NCI-H1105 treated with DMSO at 0.1 percent for 48 hours (cell line): ENCODE data around the gene CLN6.
A peak's percentile ranks its signal among the peaks of the same experiment; 100 is the strongest.
"Not testable (repeated sequence)": the region's sequence is repeated elsewhere in the genome, so short reads cannot be mapped to it uniquely, and the experiment has no call there.

Source experiments
- DNase-seq: peaks from one replicate; lab custom pipeline; 2025; lab: John Stamatoyannopoulos, UW

CLN6 gene

DNA sequence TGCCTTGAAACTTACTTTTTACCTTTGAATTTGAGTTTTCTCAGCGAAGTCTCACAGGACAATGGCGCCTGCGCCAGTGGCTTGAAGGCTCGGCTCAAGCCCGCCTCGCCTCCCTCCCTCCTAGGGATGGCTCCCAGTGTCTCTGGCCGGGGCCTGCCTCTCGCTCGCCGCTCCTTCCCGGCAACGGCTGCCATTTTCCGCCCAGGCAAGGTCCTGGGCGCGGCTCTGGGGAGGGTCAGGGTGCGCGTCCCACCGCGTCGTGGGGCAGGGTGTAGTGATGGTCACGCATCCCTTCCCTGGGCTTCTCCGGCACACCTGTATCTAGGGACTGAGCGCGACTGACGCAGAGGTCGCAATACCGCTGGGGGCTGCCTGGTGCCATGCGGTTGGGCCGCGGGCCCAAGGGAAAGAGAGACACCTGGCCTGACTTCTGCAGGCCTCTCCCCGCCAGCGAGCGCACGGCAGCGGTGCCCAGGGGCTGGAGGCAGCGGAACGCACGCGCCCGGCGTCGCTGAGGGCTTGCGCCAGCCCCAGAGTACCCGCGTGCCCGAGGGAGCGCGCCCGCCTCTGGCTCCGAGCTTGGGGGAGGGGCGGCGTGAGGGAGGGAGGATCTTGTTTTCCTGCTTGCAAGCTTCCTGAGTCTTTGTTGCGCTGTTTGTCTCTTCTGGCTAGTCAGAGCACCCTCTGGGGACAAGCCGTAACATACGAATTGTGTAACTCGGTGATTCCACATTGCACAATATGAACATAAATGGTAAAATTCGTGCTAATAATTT, 27.3 kb upstream of the CLN6 start:
- no peak for DNase-seq

DNA sequence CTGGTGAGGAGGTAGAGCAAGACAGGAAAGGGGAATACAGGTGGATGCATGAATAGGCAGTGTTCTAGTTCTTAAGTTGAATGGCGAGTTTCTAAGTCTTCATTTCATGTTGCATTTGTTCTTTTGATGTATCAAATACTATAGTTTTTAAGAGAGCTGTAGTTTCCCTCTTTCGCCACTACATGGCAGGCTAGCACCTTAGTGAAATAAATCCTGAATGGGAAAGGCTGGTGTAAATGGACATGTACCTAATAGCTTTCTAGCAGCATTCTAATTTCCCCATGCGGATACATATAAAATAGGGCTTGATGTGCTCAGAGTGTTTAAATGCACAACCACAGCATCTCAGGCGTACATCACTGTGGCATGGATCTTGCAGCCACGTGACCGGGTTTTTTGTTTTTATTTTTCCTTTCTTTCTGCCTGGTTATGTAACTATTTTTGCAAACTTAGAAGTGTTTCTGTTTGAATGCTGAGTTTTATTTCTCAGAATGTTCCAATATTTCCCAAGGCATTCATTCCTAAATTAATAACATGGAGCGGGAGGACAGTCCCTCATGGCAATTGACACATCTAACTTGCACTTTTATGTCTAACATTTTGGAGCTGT, 23.5 kb upstream of the CLN6 start:
- peak; percentile 82 for DNase-seq

DNA sequence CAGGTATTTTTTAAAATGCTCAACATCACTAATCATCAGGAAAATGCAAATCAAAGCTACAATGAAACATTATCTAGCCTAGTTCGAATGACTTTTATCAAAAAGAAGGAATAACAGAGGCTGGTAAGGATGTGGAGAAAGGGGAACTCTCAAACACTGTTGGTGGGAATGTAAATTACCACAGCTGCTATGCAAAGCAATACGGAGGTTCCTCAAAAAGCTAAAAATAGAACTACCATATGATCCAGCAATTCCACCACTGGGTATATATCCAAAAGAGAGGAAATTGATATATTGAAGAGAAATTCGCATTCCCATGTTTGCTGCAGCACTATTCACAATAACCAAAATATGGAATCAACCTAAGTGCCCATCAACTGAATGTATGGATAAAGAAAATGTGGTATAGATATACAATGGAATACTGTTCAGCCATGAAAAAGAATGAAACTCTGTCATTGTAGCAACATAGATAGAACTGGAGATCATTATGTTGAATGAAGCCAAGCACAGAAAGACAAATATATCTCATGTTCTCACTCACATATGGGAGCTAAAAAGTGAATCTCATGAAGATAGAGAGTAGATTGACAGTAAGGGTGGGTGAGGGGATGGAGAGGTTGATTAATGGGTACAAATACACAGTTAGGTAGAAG, 19.7 kb upstream of the CLN6 start:
- DNase-seq, result no peak

DNA sequence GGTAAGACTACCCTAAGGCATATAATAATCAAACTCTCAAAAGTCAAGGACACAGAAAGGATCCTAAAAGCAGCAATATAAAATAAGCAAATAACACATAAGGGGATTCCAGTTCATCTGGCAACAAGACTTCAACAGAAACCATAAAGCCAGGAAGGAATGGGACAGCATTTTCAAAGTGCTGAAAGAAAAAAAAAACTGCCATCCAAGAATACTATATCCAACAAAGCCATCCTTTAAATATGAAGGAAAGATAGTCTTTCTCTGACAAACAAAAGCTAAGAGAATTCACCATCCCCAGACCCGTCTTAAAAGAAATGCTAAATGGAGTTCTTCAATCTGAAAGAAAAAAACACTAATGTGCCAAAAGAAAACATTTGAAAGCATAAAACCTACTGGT, 14.7 kb upstream of the CLN6 start:
- no peak for DNase-seq

DNA sequence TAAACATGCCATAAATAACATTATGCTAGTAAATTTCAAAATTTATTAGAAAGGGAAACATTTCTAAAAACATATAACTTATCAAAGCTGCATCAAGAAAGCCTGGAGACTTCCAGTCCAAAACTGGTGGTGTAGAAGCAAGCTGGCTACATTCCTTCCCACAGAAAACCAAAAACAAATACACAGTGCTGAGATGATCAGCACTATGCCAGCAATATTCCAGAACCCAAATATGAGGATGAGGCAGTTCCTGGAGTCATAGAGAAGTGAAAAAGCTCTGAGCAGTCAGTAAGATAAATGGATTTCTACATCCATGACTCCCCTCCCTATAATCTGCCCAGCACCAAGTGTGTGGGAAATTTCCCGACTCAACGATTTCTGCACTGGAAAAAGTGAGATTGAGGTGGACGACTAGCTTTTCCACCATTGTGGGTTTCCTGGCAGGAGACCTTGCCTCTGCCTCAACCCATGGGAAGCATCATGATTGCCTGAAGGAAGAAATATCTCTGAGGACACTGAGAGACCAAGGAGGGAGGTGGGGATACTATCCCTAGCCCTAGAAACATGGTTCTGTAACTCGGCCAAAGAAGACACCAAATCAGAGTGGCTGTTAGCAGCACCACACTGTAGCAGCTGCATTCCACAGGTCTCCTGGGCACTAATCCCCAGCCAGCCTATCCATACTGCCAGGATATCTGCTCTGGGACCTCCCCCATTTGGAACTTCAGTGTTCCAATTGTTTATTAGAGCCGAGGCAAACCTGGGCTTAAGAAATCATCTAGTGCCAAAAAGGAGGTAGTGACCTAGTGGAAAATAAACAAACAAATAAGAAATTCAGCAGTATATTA, 11.8 kb upstream of the CLN6 start:
- DNase-seq, result no peak

DNA sequence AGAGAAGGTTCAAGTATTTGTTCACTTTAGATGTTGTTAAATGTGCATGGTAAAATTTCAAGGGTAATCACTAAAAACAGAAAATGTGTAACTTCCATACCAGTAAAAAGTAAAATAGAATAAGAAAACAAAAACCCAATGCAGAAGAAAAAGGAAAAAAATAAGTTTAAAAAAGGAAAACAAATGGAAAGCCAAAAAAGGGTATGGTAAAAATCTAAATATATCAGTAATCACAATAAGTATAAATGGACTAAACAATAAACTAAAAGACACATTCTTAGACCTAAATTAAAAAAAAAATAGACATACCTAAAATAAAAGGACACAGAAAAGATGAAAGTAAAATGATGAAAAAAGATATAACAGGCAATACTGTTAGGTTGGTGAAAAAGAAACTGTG, 9.5 kb upstream of the CLN6 start:
- DNase-seq, result no peak

DNA sequence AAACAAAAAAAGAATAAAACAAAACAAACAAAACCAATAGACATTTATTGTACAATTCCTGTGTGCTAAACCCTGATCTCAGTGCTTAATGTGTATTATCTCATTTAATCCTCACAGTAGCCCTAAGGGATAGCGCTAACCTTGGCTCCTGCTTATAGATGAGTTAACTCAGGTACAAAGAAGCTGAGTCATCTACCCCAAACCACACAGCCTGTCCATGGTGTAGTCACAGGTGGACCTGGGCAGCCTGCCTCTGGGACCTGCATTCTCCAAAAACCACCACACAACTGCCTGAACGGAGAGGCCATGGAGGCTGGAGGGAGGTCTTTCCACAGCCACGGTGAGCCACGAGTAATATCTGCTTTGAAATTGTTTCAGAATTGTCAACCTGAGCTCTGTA, 5.5 kb upstream of the CLN6 start:
- no peak for DNase-seq

DNA sequence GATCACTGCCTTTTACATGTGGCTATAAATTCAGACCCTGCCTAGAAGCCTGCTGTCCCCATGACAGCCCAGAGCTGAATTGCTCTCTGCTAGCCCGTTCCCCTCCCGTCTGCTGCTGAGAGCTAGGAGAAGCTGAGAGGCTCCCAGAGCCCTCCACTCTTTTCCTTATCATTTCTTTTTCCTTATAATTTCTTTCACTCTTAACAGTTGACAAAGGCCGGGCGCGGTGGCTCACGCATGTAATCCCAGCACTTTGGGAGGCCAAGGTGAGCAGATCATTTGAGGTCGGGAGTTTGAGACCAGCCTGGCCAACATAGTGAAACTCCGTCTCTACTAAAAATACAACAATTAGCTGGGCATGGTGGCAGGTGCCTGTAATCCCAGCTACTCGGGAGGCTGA, 5.0 kb upstream of the CLN6 start:
- not testable (repeated sequence) for DNase-seq

DNA sequence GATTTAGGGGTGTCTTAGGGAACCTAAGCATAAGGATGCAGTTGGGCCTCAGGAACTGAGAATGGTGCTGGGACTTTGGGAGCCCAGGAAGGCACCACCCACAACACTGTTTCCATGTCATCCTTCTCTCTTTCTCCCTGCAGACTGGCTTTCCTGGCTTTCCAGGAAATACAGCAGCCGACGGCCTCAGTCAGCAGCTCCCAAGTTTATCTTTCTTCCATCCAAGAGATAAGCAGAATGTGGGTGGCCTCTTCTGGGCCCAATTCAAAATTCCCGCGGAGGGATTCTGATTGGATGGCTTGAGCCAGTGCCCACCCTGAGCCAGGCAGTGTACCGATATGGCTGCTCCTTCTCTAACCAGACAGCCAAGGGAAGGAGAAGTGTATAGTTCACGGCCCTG, 4.5 kb upstream of the CLN6 start:
- no peak for DNase-seq

DNA sequence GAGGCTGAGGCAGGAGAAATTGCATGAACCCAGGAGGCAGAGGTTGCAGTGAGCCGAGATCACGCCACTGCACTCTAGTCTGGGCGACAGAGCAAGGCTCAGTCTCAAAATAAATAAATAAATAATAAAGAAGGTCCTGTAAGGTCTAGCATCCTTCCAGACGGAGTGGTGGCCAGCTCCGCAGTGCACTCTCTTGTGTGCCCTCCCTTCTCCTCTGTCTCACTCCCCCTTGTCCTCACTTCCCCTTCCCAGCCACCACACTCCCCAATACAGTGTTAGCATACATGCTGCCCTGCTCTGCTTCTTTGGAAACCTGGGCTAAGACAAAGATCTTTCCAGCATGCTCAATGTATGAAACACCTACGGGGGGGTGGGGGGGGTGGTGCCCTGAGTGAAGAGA, 3.4 kb upstream of the CLN6 start:
- no peak for DNase-seq

DNA sequence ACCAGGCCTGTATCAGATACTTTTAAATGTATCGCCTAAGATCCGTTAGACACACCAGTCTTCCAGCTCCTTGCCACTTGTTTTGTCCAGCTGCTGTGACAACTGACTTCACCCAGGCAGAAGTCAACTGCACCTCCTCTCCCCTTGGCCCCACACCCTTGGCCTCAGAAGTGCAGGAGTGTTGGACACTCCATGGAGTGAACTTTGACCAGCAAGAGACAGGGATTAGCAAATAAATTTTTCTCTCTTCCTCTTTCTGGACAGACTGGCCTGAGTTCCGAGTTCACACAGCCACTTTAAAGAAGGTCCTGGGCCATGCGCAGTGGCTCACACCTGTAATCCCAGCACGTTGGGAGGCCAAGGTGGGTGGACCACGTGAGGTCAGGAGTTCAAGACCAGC, 2.9 kb upstream of the CLN6 start:
- DNase-seq, result no peak

DNA sequence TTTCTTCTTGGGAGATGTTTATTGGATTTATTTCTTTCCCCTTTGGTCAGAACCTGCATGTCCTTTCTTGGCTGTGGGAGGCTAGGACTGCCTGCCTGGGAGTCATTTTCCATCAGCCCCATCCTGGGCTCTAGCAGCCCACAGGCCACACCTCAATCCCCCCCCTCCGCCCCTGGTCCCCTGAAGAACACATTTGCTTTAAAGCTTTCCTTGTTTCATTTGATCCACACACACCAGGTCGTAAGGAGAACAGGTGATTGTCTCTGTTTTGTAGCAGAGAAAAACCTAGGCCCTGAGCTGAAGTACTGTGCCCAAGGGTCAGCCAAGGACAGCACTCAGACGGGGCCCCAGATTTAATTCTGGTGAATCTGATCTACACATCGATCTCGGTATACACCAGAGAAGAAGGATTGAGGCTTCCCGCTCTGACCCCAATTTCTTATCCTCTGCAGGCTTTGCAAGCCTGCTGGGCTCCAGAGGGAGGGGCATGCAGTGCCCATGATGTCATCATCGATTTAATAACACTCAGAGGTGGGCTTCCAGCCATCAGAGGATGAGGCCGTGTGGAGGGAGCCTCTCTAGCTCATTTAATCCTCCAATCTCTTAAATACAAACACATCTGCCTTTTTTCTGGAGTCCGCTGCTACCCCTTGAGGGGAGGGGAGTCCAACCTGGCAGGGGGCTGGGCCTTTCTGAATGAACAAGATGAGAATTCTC, 1.7 kb upstream of the CLN6 start:
- no peak for DNase-seq

DNA sequence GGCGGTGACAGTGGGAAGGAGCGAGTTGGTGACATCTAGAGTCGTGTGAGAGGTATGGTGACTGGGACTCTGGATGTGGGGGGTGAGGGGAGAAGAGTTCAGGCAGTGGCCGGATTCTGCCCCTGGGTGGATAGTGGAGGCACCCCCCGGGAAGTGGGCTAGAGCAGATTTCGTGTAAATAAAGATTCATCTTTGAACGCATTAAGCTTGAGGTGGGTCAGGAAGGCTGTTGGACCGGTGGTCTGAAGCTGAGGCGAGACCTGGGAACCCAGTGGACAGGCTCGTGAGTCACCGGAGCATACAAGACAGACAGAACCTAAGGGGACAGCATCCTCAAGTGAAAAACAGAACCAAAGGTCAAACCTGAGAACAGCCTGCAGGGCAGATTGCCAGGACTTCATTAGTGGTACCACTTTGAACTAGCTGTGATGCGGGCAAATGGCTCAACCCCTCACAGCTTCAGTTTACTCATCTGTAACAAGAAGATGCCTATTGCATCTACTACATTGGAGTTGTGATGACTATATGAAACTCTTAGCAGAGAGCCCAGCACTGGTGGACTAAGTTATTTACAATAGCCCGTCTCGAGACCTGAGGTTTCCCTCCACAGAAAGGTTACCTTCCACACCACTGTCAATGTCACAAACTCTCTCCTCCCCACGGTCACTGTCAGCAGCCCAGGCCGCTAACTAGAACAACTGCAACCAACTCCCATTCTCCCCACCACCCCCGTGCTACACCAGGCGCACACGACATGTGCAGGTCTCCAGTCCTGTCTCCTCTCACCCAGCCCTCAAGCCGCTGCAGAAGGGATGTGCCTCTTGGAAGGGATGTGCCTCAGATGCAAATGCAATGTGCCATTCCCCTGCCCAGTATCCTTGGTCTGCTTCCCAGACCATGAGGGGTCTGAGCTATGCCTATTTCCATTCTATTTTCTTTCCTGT, 901 bp upstream of the CLN6 start:
- DNase-seq, result peak; percentile 24

DNA sequence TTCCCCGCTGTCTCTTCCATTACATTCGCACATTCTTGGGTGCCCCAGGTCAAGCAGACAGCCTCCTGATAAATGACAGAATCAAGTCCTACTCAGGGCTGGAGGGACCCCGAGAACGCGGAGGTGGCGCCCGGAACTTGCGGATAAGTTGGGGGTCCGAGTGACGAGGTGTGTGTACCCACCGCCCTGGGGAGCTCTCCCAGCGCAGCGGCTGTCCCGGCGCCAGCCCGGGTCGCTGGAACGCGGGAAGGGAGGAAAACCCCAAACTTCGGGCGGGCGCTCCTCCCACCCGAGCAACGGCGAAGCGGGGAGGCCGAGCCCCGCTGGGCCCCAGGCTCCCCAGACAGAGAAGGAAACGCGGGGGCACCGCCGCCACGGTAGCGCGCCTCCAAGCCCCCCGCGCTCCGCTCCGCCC, 550 bp downstream of the CLN6 start:
- peak; percentile 15 for DNase-seq

DNA sequence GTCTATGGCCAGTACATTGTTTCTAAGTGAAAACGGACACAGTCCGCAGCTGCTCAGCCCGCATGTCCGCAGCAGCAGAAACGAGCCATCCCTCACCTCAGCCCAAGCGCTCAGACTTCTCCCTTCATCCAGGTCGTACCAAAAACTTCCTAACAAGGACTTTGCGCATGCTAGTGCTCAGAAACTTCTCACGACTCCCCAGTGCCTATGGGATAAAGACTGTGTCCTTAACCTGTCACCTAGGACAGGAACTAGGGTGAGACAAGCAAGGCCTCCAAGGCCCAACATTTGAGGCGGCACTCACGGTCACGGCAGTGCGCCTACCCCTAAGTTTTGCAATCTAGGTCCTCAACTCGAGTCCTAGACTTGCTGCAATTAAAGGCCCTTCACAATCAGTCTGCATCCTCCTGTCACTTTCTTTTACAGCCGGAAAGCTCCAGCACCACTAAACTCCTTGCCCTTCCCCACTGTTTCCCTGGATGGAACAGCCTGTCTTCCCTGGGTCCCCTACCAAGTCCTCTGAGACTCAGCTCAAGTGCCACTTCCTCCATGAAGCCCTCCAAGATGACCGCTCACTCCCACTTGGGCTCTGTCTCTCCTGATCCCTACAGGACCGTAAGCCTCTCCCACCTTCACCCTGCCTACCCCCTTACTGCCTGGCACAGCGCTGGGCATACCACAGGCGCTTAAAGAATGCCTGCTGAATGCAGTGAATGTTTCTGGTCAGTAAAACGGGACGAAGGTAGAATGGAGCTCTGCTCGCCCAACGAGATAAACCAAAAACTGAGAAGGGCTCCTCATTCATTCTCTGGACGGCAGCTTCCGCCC, 1.2 kb downstream of the CLN6 start:
- no peak for DNase-seq

DNA sequence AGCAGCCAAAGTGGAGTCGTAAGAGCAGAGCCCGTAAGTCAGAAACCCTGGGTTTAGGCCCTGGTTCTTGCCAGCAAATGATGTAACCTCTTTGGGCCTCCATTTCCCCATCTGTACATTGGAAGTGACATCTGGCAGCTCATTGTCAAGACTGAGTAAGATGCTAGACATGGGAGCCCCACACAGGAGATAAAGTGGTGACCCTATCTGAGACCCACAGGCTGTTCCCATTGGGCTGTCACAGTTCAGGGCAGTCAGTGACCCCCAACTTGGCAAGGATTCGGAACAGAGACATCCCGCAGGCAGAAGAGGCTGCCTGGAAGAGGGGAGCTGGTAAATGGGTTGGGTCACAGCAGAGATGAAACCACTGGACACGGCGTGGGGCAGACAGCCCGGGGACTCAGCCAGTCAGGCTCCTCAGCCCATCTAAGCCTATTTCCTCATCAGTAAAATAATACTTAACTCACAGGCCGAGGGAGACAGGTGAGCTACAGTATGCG, 1.8 kb downstream of the CLN6 start:
- DNase-seq, result no peak

DNA sequence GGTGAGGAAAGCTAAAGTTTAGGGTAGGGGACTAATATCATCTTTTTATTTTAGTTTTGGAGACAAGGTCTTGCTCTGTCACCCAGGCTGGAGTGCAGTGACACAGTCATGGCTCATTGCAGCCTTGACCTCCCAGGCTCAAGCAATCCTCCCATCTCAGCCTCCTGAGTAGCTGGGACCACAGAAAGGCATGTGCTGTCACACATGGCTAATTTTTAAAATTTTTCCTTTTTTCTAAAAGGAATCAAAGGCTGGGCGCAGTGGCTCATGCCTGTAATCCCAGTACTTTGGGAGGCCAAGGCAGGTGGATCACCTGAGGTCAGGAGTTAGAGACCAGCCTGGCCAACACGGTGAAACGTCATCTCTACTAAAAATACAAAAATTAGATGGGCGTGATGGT, 4.1 kb downstream of the CLN6 start:
- not testable (repeated sequence) for DNase-seq

DNA sequence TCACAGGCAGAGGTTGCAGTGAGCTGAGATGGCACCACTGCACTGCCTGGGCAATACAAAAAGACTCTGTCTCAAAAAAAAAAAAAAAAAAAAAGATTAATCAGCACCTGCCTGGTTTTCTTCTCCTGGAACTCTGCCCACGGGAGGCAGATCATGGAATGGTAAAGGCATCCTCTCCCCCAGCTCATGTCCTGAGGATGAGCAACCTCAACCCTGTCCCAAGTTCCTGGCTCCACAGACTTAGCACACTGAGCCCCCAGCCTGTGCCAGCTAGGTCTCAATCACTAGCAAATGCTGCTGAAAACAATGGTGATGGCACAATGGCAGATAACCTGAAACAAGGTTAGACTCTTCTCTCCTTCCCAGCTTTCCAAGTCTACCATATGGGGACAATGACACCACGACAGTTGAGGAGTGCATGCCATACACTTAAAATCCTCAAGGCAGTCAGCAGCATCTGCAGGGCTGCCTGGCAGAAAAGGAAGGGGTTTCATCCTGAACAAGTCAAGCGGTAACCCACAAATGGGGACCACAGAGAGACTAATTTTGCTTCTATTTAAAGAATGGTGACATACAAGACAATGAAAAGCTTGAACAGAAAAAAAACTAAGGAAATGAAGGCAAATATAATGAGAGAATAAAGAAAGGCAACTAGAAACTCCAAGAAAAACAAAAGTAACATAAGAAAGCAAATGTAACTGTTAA, 4.8 kb downstream of the CLN6 start:
- DNase-seq, result no peak

DNA sequence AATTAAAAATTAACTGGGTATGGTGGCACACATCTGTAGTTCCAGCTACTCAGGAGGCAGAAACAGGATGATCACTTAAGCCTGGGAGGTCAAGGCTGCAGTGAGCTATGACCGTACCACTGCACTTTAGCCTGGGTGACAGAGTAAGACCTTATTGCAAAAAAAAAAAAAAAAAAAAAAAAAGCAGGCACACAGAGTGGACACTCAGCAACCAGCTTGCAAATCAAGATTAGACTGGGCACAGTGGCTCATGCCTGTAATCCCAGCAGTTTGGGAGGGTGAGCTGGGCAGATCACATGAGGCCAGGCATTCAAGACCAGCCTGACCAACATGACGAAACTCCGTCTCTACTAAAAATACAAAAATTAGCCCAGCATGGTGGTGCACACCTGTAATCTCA, 5.4 kb downstream of the CLN6 start:
- DNase-seq, result no peak
